Bone marrow (tissue), 2 donors: ENCODE results near the gene PIERCE2.
A peak's percentile ranks its signal among the peaks of the same experiment; 100 is the strongest.
"Not testable (repeated sequence)": the region's sequence is repeated elsewhere in the genome, so short reads cannot be mapped to it uniquely, and the experiment has no call there.

Experiments used
- DNase-seq, 2 donors: peaks; one replicate each; lab custom pipeline; 2025; lab: John Stamatoyannopoulos, UW

Gene PIERCE2

GRCh38 chr15:55408012-55408928, at the start of gene PIERCE2, which contains the start of gene CCPG1:
Gene PIERCE2, plus strand, starts transcription at chr15:55408495. Its CDS starts 274 bp downstream, at chr15:55408769.
Gene CCPG1, minus strand, starts transcription at chr15:55408359. Its CDS starts 18,935 bp downstream, at chr15:55389424.
- DNase-seq, result peak; percentile 75 to 92

DNA sequence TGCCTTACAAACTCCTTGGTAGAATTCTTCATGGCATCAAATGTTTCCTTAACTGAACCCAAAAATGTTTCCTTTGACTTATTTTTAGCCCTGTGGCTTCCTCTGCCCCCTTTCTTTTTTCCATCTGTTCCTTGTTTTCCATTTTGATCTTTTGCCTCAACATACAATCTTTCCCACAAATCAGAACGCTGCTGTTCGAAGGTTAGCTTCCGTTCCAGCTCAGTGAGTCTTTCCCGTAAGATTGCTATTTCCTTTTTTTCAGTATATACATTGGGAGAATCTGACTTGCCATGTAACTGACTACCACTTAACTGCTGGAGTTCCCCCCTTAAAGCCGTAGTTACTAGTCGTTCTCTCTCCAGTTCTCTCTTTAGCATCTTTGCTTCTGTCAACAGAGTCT, 48.0 kb upstream of the PIERCE2 start:
- no peak for DNase-seq

DNA sequence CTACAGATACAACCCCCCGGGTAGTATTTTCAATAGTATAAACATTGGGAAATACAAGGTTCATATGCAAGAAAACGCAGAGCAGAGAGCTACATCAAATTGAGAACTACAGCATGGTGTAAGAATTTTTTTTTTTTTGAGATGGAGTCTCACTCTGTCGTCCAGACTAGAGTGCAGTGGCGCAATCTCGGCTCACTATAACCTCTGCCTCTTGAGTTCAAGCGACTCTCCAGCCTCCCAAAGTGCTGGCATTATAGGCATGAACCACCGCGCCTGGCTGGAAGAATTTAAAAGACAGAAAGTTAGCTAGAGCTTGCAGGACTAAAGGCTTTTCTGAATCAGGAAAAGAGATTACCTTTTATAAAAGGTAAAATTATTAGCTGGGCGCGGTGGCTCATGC, 47.2 kb upstream of the PIERCE2 start:
- no peak for DNase-seq

DNA sequence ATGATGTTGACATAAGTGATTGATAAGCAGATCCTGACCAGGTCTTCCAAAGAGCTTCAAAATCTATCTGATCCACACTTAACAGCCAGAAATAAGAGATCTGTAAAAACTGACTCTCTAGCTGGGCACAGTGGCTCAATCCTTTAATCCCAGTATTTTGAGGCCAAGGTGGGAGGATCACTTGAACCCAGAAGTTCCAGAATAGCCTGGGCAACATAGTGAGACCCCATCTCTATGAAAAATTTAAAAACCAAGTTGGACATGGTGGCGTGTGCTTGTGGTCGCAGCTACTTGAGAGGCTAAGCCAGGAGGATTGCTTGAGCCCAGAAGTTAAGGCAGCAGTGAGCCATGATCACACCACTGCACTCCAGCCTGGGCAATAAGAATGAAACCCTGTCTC, 45.7 kb upstream of the PIERCE2 start:
- no peak for DNase-seq

DNA sequence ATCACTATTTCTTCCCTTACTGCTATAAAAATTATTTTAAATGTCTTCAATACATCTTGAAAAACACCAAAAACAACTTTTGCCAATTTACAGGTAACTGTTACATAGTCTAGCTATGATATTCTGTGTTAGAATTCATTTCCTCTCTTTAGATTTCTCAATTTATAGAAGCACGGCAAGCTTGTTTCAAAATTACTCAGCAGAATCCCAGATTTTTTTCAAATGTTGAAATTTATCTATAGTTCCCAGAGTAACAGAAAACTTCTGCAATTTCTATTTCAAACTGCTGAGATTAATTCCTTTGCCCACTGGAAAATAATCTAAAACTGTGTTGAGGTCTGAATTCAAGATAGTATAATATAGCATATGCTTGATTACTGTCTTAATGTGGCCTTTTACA, 41.3 kb upstream of the PIERCE2 start:
- DNase-seq, result no peak

DNA sequence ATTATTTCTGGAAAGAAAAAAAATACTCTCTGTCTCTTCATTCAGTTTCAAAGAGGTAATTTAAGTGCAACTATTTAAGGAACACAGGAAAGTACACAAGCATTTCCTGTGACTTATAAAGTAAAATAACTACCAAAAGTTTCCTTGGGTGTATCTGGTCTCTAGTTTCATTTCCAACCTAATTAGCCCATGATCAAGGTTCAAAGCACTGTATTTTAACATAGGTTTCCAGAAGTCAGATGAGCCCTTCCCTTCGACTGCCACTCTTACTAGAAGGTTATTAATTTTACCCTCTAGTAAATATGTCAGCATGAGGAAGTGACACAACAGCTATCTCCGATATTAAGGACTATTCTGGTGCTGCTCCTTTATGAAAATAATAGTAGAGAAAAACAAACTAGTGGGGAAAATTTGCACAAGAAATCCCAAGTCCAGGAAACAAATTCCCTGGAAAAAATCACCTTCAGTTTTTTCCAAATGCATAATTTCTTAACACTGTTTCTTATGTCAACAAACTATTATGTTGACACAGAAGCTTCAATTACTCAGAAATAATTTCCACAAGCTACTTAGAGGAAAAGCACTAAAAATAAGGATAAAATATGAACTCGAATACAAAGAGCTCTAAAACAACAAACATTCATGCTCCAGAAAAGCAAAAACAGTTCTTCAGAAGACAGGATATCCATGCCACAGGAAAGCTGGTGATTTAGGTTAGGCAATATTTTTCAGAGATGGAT, 35.4 kb upstream of the PIERCE2 start:
- DNase-seq, result peak in 1 of 2 donors; percentile 12

- DNase-seq, result no peak
These were observed 29.2 kb upstream of the PIERCE2 start for GRCh38 chr15:55379095-55379494.

- DNase-seq, result no peak
These were observed 26.7 kb upstream of the PIERCE2 start for GRCh38 chr15:55381595-55381994.

- no peak for DNase-seq
These were observed 24.6 kb upstream of the PIERCE2 start for GRCh38 chr15:55383687-55384086.

- DNase-seq, result no peak
These were observed 21.3 kb upstream of the PIERCE2 start for GRCh38 chr15:55387027-55387426.

GRCh38 chr15:55389264-55389607, 19.1 kb upstream of the PIERCE2 start:
- DNase-seq, result no peak

DNA sequence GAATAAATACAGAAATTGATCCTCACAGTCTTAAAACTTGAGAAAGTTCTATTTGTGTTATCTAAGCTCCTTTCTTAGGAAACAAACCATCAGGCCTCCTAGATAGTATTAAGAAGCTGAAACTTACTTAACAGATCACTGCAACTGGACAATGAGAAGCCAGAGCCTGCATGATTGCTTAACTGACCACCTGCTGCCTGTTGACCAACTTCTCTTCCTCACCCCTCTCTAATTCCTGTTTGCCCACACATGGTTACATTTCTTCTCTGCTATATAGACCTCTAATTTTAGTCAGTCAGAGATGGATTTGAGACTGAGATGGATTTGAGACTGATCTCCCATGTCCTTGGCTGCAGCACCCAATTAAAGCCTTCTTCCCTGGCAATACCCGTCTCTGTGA, 13.6 kb upstream of the PIERCE2 start:
- DNase-seq, result no peak

GRCh38 chr15:55398243-55398642, 10.1 kb upstream of the PIERCE2 start:
- DNase-seq, result no peak

DNA sequence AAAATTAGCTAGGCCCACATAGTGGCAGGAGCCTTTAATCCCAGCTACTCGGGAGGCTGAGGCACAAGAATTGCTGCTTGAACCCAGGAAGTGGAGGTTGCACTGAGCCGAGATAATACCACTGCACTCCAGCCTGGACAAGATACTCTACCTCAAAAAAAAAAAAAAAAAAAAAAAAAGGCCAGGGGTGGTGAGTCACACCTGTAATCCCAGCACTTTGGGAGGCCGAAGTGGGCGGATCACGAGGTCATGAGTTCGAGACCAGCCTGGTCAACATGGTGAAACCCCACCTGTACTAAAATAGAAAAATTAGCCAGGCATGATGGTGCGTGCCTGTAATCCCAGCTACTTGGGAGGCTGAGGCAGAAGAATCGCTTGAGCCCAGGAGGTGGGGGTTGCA, 8.2 kb upstream of the PIERCE2 start:
- not testable (repeated sequence) for DNase-seq

GRCh38 chr15:55401786-55402246, 6.5 kb upstream of the PIERCE2 start:
- no peak for DNase-seq

DNA sequence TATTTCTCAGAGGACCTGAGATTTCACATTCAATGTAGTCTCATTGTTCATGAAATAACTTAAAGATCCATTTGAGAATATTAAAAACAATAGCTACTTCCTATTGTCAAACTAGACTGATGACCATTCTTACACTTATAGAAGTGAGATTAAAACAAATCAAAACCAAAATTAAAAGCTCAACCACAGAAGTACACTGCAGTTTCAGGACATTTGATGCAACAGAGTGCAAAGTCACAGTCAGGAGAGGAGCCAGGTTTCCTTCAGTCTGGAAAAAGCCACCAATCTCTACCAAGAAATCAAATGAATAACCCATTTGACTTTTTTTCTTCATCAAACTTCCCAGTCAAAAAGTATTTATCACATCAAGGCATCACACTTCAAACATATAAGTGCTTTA, 5.6 kb upstream of the PIERCE2 start:
- DNase-seq, result no peak

DNA sequence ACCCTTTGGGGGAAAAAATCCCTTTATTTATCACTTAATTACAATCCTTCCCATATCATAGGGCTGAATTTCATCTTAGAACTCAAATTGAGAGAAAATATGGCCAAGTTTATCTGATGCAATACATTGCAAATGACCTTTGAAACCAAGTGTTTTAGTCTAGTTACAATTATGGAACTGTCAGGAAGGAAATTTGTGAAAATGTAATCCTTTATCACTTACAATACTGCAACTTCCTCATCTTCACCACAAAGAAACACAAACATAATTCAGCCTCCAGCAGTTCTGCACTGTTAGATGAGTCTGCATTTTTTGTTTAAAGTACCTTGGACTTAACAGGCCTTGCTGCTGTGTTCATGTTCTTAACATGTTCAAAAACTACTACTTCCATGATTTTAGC, 4.8 kb upstream of the PIERCE2 start:
- DNase-seq, result peak in 1 of 2 donors; percentile 78

DNA sequence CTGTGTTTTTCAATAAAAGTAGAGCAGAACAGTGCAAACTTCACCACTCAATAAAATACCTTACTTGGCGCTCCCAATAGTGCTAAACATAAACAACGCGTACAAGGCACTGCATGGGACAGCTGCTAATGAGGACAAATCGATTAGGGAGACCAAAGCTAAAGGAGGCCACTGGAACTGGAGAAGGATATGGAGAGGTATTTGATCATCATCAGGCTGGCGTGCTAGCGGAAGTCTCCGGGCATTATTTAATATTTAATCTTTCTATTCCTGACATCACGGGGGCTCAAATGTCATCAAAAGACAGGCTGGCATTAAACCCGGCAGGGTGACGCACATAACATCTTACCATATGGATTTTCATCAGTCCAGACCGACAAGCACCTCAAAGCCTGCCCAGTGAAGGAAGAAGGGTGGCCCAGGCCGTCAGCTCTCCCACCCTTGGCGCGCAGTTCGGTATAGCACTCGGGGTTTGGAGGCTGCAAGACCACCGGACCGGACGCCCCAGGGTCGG, 740 bp upstream of the PIERCE2 start:
- no peak for DNase-seq

- DNase-seq, result not testable (repeated sequence)
These were observed 681 bp downstream of the PIERCE2 start for GRCh38 chr15:55408976-55409375.

GRCh38 chr15:55417678-55418077, 9.4 kb downstream of the PIERCE2 start:
- not testable (repeated sequence) for DNase-seq

- DNase-seq, result no peak
These were observed 12.0 kb downstream of the PIERCE2 start for GRCh38 chr15:55420171-55420866.

DNA sequence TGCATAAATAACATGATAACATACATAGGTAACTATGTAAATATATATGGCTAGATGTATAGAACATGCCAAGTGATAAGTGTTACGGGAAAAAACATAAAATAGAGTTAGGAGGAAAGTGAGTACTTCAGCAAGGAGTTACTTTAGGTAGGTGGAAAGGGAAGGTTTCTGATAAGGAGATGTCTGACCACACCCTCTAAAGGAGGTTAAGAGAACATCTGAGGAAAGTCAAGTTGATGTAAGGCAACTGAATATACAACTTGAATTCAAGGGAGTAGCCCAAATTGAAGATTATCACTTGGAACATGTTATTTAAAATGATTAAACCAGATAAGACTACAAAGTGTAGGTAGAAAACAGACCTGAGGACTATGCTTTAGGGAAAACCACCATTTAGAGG, 13.8 kb downstream of the PIERCE2 start:
- no peak for DNase-seq
